A673 (cell line): ENCODE results near the gene HSPG2.

Source experiments
- CTCF ChIP-seq: fragments of 300-800, 200-600 bp; sonication (generic); conservative IDR thresholded peaks from 2 replicates; pipeline ENCODE4 v1.5.1; 2017; ENCODE audit warnings: low read depth, mild to moderate bottlenecking, antibody characterized with exemption, low read length, moderate library complexity, mixed read lengths
- EZH2 ChIP-seq: fragments of 200-600 bp; sonication (generic); IDR thresholded peaks from 2 replicates; pipeline ENCODE4 v1.6.1; 2017; ENCODE audit warnings: borderline replicate concordance, low read depth, mild to moderate bottlenecking, mixed read lengths, antibody characterized with exemption, low read length; ENCODE audit not compliant: poor library complexity, severe bottlenecking

- TF ChIP-seq CTCF: no peak
- no peak for TF ChIP-seq EZH2
These were observed 125.2 kb downstream of the HSPG2 start, which contains the start of gene LDLRAD2 for GRCh38 chr1:21811875-21812305.
